PC-9 (cell line): ENCODE data around the gene RXRA. TPM values are rescaled to one million over a fixed set of nuclear protein-coding genes. Genes with fewer than 3 reads are reported as not detected.

ENCODE experiments used
- BruUV-seq: library from RNA; stranded (reverse); fragments of 400-500 nt; replicated peaks from 2 replicates; lab custom pipeline; 2021; lab: Mats Ljungman, UMichigan
- CTCF ChIA-PET: fragments of 300-600 bp; sonication (Branson Sonifier 250); formaldehyde crosslinking; loops from one replicate; lab custom pipeline; 2022; ENCODE audit warnings: antibody characterized with exemption; lab: Charles Lee
- POLR2A ChIA-PET: fragments of 300-600 bp; sonication (Branson Sonifier 250); formaldehyde crosslinking; loops from one replicate; lab custom pipeline; 2022; ENCODE audit warnings: antibody characterized with exemption; ENCODE audit not compliant: unreplicated experiment; lab: Charles Lee
- DNase-seq, 2 experiments: peaks; one replicate each; pipeline versions ENCODE4 v3.0.0 to v3.0.0-alpha.2; 2015 to 2022; ENCODE audit warnings: mixed read lengths in 1 of 2
- H2AFZ ChIP-seq: fragments of 200-600 bp; sonication (generic); 2 replicates; pipeline ENCODE4 v1.8.1; 2017; ENCODE audit warnings: antibody characterized with exemption
- H3F3A ChIP-seq: fragments of 200-600 bp; sonication (generic); 2 replicates; pipeline ENCODE4 v1.8.1; 2017; ENCODE audit warnings: antibody characterized with exemption, mild to moderate bottlenecking, low read depth; ENCODE audit not compliant: insufficient read depth
- H3K27ac ChIP-seq: fragments of 200-600 bp; sonication (generic); 2 replicates; pipeline ENCODE4 v1.6.1; 2016; ENCODE audit warnings: mixed run types
- H3K27me3 ChIP-seq: fragments of 200-600 bp; sonication (generic); 2 replicates; pipeline ENCODE4 v1.6.1; 2016; ENCODE audit warnings: low read depth, mixed run types; ENCODE audit not compliant: insufficient read depth
- H3K36me3 ChIP-seq: fragments of 200-600 bp; sonication (generic); 2 replicates; pipeline ENCODE4 v1.6.1; 2016; ENCODE audit warnings: low read depth, mixed run types
- H3K4me1 ChIP-seq: fragments of 200-600 bp; sonication (generic); replicated peaks from 2 replicates; pipeline ENCODE4 v1.6.1; 2016; ENCODE audit warnings: mixed run types; ENCODE audit not compliant: insufficient read depth
- H3K4me2 ChIP-seq: fragments of 200-600 bp; sonication (generic); 2 replicates; pipeline ENCODE4 v1.6.1; 2017; ENCODE audit warnings: mixed run types
- H3K4me3 ChIP-seq: fragments of 200-600 bp; sonication (generic); 2 replicates; pipeline ENCODE4 v1.6.1; 2016; ENCODE audit warnings: mixed run types
- H3K79me2 ChIP-seq: fragments of 200-600 bp; sonication (generic); 2 replicates; pipeline ENCODE4 v1.6.1; 2017; ENCODE audit warnings: low read depth, mixed run types
- H3K9me2 ChIP-seq: fragments of 200-600 bp; sonication (generic); 2 replicates; pipeline ENCODE4 v1.8.1; 2017; ENCODE audit warnings: mild to moderate bottlenecking; ENCODE audit not compliant: insufficient read depth
- H3K9me3 ChIP-seq: fragments of 200-600 bp; sonication (generic); 2 replicates; pipeline ENCODE4 v1.8.1; 2016; ENCODE audit warnings: low read depth; ENCODE audit not compliant: insufficient read depth
- H4K20me1 ChIP-seq: fragments of 200-600 bp; sonication (generic); 2 replicates; pipeline ENCODE4 v1.8.1; 2017; ENCODE audit not compliant: insufficient read depth
- CTCF ChIP-seq: fragments of 200-600 bp; sonication (generic); conservative IDR thresholded peaks from 2 replicates; pipeline ENCODE4 v1.6.1; 2017; ENCODE audit warnings: mixed run types, antibody characterized with exemption, mild to moderate bottlenecking, moderate library complexity
- EZH2 ChIP-seq: fragments of 200-600 bp; sonication (generic); IDR thresholded peaks from 2 replicates; pipeline ENCODE4 v1.8.0; 2017; ENCODE audit warnings: antibody characterized with exemption, low read depth
- intact Hi-C: fragments of 100-400 bp; cut with micrococcal nuclease; formaldehyde crosslinking; loops from one replicate; pipeline ENCODE4 v1.10.0; 2022; ENCODE audit not compliant: unreplicated experiment
- total RNA-seq: library from RNA; stranded (reverse); gene quantifications from 2 replicates; pipeline ENCODE4 v1.2.3, GENCODE V29; 2021

Gene RXRA
- total RNA-seq, 1 experiment from 2014 or later = 146 TPM

- ChIA-PET CTCF (interaction anchor here (0.6 kb wide), 1 partner anchor 127 kb away, joined by 3 read pairs; no protein-coding TSS in a partner anchor), POLR2A (no interaction called here)
- no peaks in the 10 kb centered on the region for H3K27me3 ChIP-seq
- H2AFZ ChIP-seq = no peak overlapping the region
- no peaks in the 10 kb centered on the region for H3K36me3 ChIP-seq
- H3K4me2 ChIP-seq = no peak overlapping the region
- TF ChIP-seq CTCF = no peak
- TF ChIP-seq EZH2 = no peak
- no peak for DNase-seq
- H3F3A ChIP-seq = no peaks in the 10 kb centered on the region
- H4K20me1 ChIP-seq = no peaks in the 10 kb centered on the region
- no peaks in the 10 kb centered on the region for H3K79me2 ChIP-seq
- intact Hi-C loops = no loop called here
- no peaks in the 10 kb centered on the region for H3K9me2 ChIP-seq
- no peak overlapping the region for H3K27ac ChIP-seq
- H3K4me3 ChIP-seq = no peak overlapping the region
- no peaks in the 10 kb centered on the region for H3K9me3 ChIP-seq
- BruUV-seq = no TSS peak
- H3K4me1 ChIP-seq = no peaks in the 10 kb centered on the region
Observed at GRCh38 chr9:134315716-134316448, 10.4 kb upstream of the RXRA start.

GRCh38 chr9:134316449-134317160 is 9.7 kb upstream of the RXRA start:
- no peaks in the 10 kb centered on the region for H3F3A ChIP-seq
- H3K27ac ChIP-seq = no peak overlapping the region
- no peak overlapping the region for H2AFZ ChIP-seq
- no peaks in the 10 kb centered on the region for H3K4me1 ChIP-seq
- H3K4me2 ChIP-seq = no peak overlapping the region
- no peak for DNase-seq
- TF ChIP-seq EZH2 (no peak), CTCF (no peak)
- no TSS peak for BruUV-seq
- H3K27me3 ChIP-seq = no peaks in the 10 kb centered on the region
- intact Hi-C loops = no loop called here
- H3K9me2 ChIP-seq = no peaks in the 10 kb centered on the region
- no peak overlapping the region for H3K4me3 ChIP-seq
- no peaks in the 10 kb centered on the region for H3K79me2 ChIP-seq
- ChIA-PET CTCF (interaction anchor here (1.2 kb wide), 1 partner anchor 12 kb away, joined by 3 read pairs; no protein-coding TSS in a partner anchor), POLR2A (interaction anchor here (0.6 kb wide), 1 partner anchor 473 kb away, joined by 5 read pairs; no protein-coding TSS in a partner anchor)
- no peaks in the 10 kb centered on the region for H3K9me3 ChIP-seq
- no peaks in the 10 kb centered on the region for H4K20me1 ChIP-seq
- no peaks in the 10 kb centered on the region for H3K36me3 ChIP-seq

GRCh38 chr9:134317400-134317789 is 8.9 kb upstream of the RXRA start:
- Histone ChIP-seq H3K4me3 (no peak overlapping the region), H3K4me1 (no peaks in the 10 kb centered on the region), H3K79me2 (no peaks in the 10 kb centered on the region), H2AFZ (no peak overlapping the region), H3F3A (no peaks in the 10 kb centered on the region), H3K9me3 (no peaks in the 10 kb centered on the region), H3K9me2 (no peaks in the 10 kb centered on the region), H4K20me1 (no peaks in the 10 kb centered on the region), H3K27me3 (no peaks in the 10 kb centered on the region), H3K4me2 (no peak overlapping the region), H3K27ac (no peak overlapping the region), H3K36me3 (no peaks in the 10 kb centered on the region)
- BruUV-seq = no TSS peak
- ChIA-PET CTCF (interaction anchor here (0.8 to 1.2 kb wide), 2 partner anchors 11 to 84 kb away, joined by 3 to 7 read pairs; no protein-coding TSS in a partner anchor), POLR2A (interaction anchor here (0.8 kb wide), 1 partner anchor 386 kb away, joined by 25 read pairs; no protein-coding TSS in a partner anchor)
- no peak for DNase-seq
- TF ChIP-seq CTCF (no peak), EZH2 (no peak)
- intact Hi-C loops = no loop called here
